HepG2 (cell line): ENCODE measurements around the gene GUCY1A1.

Experiments used
- ISL2 ChIP-seq: sonication (generic); formaldehyde crosslinking; IDR thresholded peaks from 2 replicates; pipeline ENCODE4 v1.5.0; 2020; ENCODE audit warnings: missing genetic modification reagents
- MAFK ChIP-seq, 2 experiments: IDR thresholded peaks in 1 of 2; conservative IDR thresholded peaks in 1 of 2; 2 replicates each; pipeline ENCODE4 v1.6.1; 2011; ENCODE audit warnings: improper control_type of control experiment in 2 of 2, low read length in 2 of 2
- MIER2 ChIP-seq: IDR thresholded peaks from 2 replicates; pipeline ENCODE4 v1.6.1; 2016; ENCODE audit warnings: missing biosample characterization, missing genetic modification reagents
- PAX8 ChIP-seq: sonication (generic); formaldehyde crosslinking; IDR thresholded peaks from 2 replicates; pipeline ENCODE4 v1.8.0; 2022; ENCODE audit warnings: mild to moderate bottlenecking, missing genetic modification reagents, borderline replicate concordance
- SATB2 ChIP-seq: sonication (generic); formaldehyde crosslinking; IDR thresholded peaks from 2 replicates; pipeline ENCODE4 v1.5.0; 2020; ENCODE audit warnings: missing genetic modification reagents
- SMC3 ChIP-seq: IDR thresholded peaks from 2 replicates; pipeline ENCODE4 v1.6.1; 2011; ENCODE audit warnings: low read length, improper control_type of control experiment
- ZFP36 ChIP-seq: fragments of 150-350 bp; IDR thresholded peaks from 2 replicates; pipeline ENCODE4 v1.6.1; 2018; ENCODE audit warnings: borderline replicate concordance, low read length, low read depth; ENCODE audit not compliant: partially characterized antibody
- ZFX ChIP-seq: sonication (generic); formaldehyde crosslinking; IDR thresholded peaks from 2 replicates; pipeline ENCODE4 v1.4.0; 2020; ENCODE audit warnings: mild to moderate bottlenecking, low read depth, missing genetic modification reagents, moderate library complexity
- ZNF776 ChIP-seq: sonication (generic); formaldehyde crosslinking; IDR thresholded peaks from 2 replicates; pipeline ENCODE4 v1.4.0; 2020; ENCODE audit warnings: mild to moderate bottlenecking, missing genetic modification reagents
- TF ChIP-seq, protein P1 (sequence below): sonication (generic); formaldehyde crosslinking; IDR thresholded peaks from 2 replicates; pipeline ENCODE4 v1.5.0; 2020; ENCODE audit warnings: mild to moderate bottlenecking, missing genetic modification reagents, moderate library complexity
- TF ChIP-seq, protein P2 (sequence below): sonication (generic); formaldehyde crosslinking; IDR thresholded peaks from 2 replicates; pipeline ENCODE4 v1.4.0; 2020; ENCODE audit warnings: missing genetic modification reagents, mild to moderate bottlenecking, borderline replicate concordance

DNA sequence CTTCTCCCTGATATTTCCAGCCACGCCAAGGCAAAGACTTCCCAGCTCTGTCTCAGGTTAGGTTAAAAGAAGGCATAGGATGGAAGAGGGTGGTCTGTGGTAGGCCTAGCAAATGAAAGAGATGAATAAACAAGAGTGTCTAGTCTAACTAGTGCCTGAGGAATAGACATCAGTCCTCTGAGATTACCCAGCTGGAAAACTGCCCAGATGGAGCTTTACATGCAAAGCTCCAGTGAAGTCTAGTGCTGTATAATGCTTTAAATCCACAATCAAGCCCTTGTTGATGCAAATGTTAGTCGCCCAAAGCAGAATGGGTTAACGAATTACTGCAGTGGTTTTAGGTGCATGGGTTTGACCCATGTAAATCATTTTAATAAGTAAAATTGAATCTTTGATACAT, 67.4 kb downstream of the GUCY1A1 start:
- no peak for TF ChIP-seq ZFX
- no peak for TF ChIP-seq SMC3
- TF ChIP-seq MIER2 (CRISPR knock-in tag): no peak
- TF ChIP-seq ZFP36: no peak
- no peak for TF ChIP-seq PAX8 (CRISPR knock-in tag)
- TF ChIP-seq, protein P1, sequence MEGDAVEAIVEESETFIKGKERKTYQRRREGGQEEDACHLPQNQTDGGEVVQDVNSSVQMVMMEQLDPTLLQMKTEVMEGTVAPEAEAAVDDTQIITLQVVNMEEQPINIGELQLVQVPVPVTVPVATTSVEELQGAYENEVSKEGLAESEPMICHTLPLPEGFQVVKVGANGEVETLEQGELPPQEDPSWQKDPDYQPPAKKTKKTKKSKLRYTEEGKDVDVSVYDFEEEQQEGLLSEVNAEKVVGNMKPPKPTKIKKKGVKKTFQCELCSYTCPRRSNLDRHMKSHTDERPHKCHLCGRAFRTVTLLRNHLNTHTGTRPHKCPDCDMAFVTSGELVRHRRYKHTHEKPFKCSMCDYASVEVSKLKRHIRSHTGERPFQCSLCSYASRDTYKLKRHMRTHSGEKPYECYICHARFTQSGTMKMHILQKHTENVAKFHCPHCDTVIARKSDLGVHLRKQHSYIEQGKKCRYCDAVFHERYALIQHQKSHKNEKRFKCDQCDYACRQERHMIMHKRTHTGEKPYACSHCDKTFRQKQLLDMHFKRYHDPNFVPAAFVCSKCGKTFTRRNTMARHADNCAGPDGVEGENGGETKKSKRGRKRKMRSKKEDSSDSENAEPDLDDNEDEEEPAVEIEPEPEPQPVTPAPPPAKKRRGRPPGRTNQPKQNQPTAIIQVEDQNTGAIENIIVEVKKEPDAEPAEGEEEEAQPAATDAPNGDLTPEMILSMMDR: no peak
- TF ChIP-seq MAFK (conservative IDR thresholded peaks at IDR 0.05 in 1 of 2, IDR thresholded peaks at IDR 0.05 in 1 of 2; ENCODE audit: low read length in 2 of 2): no peak
- no peak for TF ChIP-seq ISL2 (CRISPR knock-in tag)
- TF ChIP-seq ZNF776 (CRISPR knock-in tag): no peak
- TF ChIP-seq SATB2 (CRISPR knock-in tag): no peak
- TF ChIP-seq, protein P2, sequence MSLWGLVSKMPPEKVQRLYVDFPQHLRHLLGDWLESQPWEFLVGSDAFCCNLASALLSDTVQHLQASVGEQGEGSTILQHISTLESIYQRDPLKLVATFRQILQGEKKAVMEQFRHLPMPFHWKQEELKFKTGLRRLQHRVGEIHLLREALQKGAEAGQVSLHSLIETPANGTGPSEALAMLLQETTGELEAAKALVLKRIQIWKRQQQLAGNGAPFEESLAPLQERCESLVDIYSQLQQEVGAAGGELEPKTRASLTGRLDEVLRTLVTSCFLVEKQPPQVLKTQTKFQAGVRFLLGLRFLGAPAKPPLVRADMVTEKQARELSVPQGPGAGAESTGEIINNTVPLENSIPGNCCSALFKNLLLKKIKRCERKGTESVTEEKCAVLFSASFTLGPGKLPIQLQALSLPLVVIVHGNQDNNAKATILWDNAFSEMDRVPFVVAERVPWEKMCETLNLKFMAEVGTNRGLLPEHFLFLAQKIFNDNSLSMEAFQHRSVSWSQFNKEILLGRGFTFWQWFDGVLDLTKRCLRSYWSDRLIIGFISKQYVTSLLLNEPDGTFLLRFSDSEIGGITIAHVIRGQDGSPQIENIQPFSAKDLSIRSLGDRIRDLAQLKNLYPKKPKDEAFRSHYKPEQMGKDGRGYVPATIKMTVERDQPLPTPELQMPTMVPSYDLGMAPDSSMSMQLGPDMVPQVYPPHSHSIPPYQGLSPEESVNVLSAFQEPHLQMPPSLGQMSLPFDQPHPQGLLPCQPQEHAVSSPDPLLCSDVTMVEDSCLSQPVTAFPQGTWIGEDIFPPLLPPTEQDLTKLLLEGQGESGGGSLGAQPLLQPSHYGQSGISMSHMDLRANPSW: no peak
